Hematopoietic multipotent progenitor cell treated with erythropoietin and hydrocortisone succinate and interleukin-3 and kit ligand, for 17 days (in vitro differentiated cells): ENCODE results near the gene UBA1.

Experiments used
- DNase-seq: peaks from one replicate; pipeline ENCODE4 v3.0.0-alpha.2; 2015; ENCODE audit warnings: low spot score

Gene UBA1

DNA sequence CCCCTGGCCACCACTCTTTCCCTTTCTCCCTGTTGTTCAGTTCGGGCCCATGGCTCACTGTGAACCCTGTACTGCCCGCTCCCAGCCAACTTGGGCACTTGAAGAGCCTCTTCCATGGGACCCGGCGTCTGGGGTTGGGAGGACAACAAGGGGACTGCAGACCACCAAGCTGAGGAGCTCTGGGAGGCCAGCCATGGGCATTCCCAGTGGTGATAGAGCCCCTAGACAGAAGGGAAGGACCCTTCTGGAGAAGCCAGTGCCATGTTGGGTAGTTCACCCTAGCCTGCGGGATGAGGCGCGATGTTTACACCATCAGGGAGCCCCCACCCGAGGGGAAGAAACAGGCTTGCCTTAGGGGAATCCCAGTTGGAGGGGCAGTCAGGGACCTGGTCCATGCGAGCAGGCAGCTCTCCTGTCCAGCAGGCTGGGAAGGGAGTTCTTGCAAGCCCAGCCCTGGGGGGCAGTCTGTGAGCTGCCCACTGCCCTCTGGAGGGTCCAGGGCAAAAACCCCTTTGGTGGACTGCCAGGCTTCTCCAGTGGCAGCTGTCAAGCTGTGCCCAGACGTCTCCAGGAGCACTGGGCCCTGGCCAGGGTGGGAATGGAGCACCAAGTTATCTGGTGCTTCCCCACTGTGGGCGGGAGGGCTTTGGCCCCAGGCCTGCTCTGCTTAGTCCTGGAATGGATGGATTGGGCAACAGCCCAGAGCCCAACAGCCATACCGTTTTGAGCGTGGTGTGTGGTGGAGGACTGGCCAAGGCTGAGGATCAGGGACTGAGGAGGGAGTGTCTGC, 23.7 kb upstream of the UBA1 start:
- DNase-seq = no peak

- DNase-seq = no peak
Measured at GRCh38 chrX:47170861-47171692, 22.6 kb upstream of the UBA1 start.

DNA sequence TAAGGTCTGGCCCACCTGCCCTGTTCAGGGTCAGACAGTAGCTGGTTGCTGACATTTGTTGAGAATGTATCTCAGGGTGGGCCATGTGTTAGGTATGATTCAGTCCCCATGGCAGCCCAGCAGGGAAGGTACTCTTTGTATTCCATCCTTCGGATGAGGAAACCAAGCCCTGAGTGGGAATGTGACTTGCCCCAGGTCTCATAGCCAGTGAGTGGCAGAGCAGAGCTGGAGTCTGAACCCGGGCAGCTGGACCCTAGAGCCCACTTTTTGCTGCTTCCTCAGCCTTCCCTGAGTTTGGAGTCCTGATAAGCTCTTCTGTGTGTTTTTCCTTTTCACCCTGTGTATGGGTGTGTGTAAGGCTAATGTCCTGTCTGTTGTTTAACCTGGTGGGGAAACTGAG, 21.6 kb upstream of the UBA1 start:
- no peak for DNase-seq

DNA sequence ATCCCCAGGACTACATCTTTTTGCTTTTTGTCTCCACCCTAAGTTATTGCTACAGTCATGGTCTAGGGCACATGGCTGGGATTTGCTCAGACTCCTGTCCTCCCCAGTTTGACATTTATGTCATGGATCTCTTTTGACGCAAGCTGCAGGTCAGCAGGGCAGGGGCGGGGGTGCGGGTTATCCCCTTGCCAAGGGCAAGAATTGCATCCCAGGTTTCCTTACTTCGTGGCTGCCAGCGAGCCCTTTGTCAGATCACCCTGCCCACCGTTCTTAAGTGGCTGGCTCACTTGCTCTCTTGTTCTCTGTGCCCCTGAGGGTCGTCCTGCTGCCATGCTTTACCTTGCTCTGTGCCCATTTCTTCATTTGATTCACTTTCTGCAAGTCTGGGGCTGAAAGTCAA, 21.1 kb upstream of the UBA1 start:
- no peak for DNase-seq

DNA sequence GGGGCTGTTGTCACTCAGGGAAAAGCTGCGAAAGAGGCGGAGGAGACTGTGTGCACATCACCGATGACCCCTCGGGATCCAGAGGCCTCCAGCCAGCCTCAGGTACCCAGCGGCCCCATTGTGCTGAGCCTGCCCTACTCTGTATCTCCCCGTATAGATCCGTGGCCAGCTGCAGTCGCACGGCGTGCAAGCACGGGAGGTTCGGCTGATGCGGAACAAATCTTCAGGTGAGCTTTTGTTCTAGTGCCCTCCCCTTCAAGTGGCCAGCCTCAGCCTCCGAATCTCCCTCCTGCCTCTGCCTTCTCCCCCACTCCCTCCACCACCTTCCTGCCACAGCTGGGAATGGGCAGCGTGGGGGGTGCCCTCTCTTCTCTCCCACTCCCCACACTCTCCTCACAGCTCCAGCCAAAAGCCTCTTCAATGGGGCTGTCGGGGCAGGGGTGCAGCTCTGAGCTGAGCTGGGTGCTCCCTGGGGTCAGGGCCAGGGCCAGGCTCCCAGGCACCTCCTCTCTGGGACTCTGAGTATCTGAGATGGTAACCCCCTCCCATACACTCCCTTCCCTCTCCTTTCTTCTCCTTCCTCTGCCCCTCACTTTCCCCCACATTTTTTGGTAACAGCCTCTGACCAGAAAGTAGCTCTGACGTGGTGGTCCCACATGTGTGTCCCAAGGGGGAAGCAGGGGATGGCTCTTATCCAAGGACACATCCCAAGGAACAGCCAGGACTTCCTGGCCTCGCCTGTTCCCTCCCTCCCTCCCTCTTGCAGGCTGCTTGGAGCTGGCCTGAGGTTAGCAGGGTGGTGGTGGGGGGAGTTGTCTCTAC, 20.4 kb upstream of the UBA1 start:
- DNase-seq = no peak

GRCh38 chrX:47174376-47174775, 19.3 kb upstream of the UBA1 start:
- no peak for DNase-seq

DNA sequence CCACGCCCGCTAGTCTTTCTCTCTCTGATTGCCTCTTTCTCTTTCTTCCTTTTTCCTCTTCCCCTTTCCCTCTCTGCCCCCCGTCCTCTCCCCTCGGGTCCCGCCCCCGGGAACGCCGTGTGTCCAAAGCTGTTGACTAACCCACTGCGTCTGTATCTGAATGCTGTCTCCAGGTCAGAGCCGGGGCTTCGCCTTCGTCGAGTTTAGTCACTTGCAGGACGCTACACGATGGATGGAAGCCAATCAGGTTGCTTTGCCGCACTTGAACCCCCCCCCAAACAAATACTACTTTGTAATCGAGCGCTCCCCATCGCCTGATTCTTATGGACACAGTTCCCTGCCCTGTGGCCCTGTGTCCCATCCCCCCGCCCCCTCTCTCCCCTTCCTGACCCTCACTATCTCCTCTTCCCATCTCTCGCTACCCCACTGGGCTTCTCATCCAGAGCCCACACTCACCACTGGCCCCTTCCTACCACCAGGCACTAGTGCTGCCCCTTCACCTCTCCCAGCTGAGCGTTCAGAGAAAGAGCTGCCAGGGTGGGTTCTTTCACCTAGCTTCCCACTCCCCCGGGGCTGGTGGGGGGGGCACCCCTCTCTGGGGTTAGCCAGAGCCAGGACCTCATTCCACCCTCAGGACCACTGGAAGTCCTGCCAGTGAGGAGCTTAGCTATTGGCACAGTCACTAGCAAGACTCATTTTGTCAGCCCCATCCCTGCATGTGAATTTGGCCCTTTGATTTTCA, 18.6 kb upstream of the UBA1 start:
- DNase-seq = no peak

DNA sequence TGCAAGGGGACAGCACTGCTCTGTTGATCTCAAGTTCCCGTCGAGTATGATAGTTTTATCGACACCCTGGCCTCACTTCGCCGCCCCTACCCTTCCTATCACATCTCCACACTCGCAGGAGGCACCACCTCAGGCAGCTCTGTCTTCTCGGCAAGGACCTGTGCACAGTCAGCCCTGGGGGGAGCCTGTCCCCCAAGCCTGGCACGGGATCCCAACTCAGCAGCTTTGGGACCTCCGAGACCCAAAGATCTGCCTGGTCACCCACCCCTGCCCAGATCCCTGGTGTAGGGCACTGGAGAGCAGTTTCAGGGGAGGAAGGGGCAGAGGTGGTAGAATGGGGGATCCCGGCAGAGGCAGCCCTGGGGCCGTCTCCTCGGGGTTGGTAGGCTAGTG, 18.0 kb upstream of the UBA1 start:
- no peak for DNase-seq

- DNase-seq = no peak
Measured at GRCh38 chrX:47176101-47176740, 17.4 kb upstream of the UBA1 start.

DNA sequence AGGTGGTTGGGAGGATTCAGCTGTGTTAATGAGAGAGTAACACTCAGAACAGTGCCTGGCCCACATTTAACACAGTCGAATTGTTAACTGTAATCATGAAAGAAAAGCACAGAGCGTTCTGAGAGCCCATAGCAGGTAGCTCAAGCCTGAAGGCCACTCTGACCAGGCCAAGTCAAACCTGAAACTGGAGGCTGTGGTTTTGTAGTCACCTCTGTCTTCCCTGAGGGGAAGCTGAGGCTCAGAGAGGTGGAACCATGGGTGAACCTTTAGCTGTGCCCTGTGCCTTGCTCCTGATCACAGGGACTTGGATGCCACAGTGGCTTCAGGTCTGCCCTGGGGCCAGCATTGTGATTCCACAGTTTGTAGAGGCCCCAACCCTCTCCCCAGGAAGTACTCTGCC, 16.6 kb upstream of the UBA1 start:
- no peak for DNase-seq

- DNase-seq = no peak
Measured at GRCh38 chrX:47178337-47178736, 15.3 kb upstream of the UBA1 start.

DNA sequence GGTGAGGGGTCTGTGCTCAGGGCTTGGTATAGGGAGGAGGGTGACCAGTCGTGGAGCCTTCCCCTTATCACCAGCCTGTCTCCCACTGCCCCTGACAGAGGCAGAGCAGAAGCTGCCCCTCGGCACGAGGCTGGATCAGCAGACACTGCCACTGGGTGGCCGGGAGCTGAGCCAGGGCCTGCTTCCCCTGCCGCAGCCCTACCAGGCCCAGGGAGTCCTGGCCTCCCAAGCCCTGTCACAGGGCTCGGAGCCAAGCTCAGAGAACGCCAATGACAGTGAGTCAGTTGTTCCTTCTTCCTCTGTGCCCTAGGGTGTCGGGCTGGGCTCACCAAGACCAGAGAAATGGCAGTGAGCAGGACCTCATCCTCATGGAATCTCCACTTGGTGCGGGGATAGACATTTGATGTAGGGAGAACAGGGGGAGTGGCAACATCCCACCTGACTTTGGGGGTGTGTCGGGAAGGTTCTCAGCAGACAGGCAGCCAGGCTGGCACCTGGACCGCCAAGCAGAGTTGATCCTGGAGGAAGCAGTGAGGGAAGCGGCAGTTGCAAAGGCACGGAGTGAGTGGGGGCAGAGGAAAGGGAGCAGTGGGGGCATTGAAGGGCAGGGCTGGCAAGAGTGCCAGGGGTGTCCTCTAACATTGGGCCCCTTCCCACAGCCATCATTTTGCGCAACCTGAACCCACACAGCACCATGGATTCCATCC, 14.3 kb upstream of the UBA1 start:
- DNase-seq = no peak

DNA sequence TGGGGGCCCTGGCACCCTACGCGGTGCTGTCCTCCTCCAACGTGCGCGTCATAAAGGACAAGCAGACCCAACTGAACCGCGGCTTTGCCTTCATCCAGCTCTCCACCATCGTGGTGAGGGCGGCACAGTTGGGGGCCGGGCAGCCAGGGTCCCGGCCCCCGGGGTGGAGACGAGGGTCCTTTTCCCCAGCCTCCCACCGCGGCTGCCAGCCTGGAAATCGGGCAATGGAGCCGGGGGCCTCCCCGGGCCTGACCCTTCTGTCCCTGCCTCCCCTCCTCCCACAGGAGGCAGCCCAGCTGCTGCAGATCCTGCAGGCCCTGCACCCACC, 13.7 kb upstream of the UBA1 start:
- DNase-seq = no peak

DNA sequence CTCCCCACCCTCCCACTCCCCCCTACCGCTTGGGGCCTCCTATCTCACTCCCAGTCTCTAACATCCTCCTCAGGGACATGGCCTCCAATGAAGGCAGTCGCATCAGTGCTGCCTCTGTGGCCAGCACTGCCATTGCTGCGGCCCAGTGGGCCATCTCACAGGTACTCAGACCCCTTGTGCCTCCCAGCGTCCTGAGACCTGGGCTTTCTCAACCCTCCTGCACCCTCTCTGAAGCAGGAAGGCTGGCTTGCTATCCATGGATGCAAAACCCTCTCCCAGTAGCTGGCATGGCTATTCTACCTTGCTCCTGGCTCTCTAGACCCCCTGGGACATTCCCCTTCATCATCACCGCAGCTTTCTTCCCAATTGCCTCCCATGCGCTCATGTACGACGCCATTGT, 13.3 kb upstream of the UBA1 start:
- DNase-seq = no peak

- no peak for DNase-seq
Measured at GRCh38 chrX:47181301-47181700, 12.3 kb upstream of the UBA1 start.

GRCh38 chrX:47182106-47182700, 11.4 kb upstream of the UBA1 start:
- DNase-seq = no peak

DNA sequence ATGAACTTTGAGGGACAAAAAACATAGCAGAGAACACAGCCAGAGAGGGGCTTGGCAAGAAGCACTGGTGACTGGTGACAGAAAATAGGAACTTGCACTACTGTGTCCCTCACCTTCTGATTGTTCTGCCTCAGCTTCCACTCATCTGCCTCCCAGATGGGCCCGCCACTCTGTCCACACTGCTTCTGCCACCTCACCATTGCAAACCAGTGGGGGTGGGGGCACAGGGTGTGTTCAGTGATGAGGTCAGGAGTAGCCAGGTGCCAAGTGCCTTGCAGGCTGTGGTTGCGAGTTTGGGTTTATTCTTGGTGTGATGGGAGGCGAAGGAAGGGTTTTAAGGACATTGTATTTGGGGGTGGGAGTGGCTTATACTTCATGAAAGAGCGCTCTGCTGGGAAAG, 9.1 kb upstream of the UBA1 start:
- no peak for DNase-seq

DNA sequence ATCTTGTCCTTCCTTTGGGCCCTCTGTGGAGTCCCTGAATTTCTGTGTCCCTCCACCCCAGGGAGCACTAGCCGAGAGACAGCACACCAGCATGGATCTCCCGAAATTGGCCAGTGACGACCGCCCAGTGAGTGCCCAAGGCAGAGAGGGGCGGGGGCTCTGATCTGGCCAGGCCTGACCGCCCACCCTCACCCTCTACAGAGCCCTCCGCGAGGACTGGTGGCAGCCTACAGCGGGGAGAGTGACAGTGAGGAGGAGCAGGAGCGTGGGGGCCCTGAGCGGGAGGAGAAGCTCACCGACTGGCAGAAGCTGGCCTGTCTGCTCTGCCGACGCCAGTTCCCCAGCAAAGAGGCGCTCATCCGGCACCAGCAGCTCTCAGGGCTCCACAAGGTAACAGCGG, 8.4 kb upstream of the UBA1 start:
- DNase-seq = no peak

GRCh38 chrX:47186096-47186740, 7.4 kb upstream of the UBA1 start:
- DNase-seq = no peak

- no peak for DNase-seq
Measured at GRCh38 chrX:47187106-47187677, 6.4 kb upstream of the UBA1 start.
